Erythroblast (primary cell): ENCODE results near the gene TAAR1.

Source experiments
- GATA1 ChIP-seq: IDR thresholded peaks from 2 replicates; pipeline ENCODE4 v1.6.1; 2011; ENCODE audit warnings: low read depth, mild to moderate bottlenecking, control low read depth, low read length, moderate library complexity
- POLR2A ChIP-seq: IDR thresholded peaks from 2 replicates; pipeline ENCODE4 v1.6.1; 2011; ENCODE audit warnings: mild to moderate bottlenecking, low read length

DNA sequence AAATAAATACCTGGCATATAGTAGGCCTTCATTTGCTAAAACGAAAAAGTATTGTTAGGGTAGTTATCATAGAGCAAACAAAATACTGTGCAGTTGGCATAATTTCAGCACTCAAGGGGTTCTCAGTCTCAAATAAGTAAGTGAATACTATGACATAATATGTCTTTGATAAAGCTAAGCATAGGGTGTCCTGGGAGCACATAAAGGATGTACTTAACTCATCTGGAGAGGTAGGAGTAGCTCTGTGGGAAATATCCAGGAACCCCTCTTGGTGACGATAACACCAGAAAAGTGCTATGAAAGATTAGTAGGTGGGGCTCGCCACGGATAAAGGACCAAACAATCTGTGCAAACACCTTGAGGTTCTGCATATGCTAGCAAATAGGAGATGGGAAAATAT lies 31.7 kb upstream of the TAAR1 start:
- TF ChIP-seq POLR2A (no peak), GATA1 (no peak)
